CD4-positive, alpha-beta memory T cell (primary cell): ENCODE results near the gene FGFBP2. TPM values are rescaled to one million over a fixed set of nuclear protein-coding genes. Genes with fewer than 3 reads are reported as not detected.
"Not testable (repeated sequence)": the region's sequence is repeated elsewhere in the genome, so short reads cannot be mapped to it uniquely, and the experiment has no call there.

ENCODE experiments used
- CTCF ChIA-PET: fragments of 350-600 bp; sonication (Branson Sonifier 250); formaldehyde crosslinking; loops from one replicate; lab custom pipeline; 2021; ENCODE audit warnings: inconsistent platforms; ENCODE audit not compliant: partially characterized antibody; lab: Charles Lee
- POLR2A ChIA-PET: fragments of 350-600 bp; sonication (Branson Sonifier 250); formaldehyde crosslinking; loops from one replicate; lab custom pipeline; 2021; ENCODE audit not compliant: partially characterized antibody; lab: Charles Lee
- DNase-seq, 5 donors: peaks; one replicate each; pipeline versions ENCODE4 v3.0.0 to v3.0.0-alpha.2; 2020 to 2022; ENCODE audit warnings: mixed read lengths in 1 of 5
- H3K27ac ChIP-seq: one replicate; pipeline ENCODE4 v1.7.0; 2013; ENCODE audit warnings: low read depth, low read length
- H3K27me3 ChIP-seq: 2 replicates; pipeline ENCODE4 v1.7.0; 2013; ENCODE audit warnings: mild to moderate bottlenecking, low read length, moderate library complexity; ENCODE audit not compliant: insufficient read depth
- H3K36me3 ChIP-seq: 2 replicates; pipeline ENCODE4 v1.7.0; 2013; ENCODE audit warnings: mild to moderate bottlenecking, low read length, moderate library complexity; ENCODE audit not compliant: insufficient read depth
- H3K4me1 ChIP-seq: 2 replicates; pipeline ENCODE4 v1.7.0; 2013; ENCODE audit warnings: mild to moderate bottlenecking, low read length, moderate library complexity; ENCODE audit not compliant: insufficient read depth
- H3K4me3 ChIP-seq, 2 donors: one replicate each; pipeline ENCODE4 v1.7.0; 2013; ENCODE audit warnings: low read length in 2 of 2, mild to moderate bottlenecking in 1 of 2
- H3K9me3 ChIP-seq, 2 donors: one replicate each; pipeline ENCODE4 v1.7.0; 2013; ENCODE audit warnings: low read length in 2 of 2, control low read depth in 1 of 2; ENCODE audit not compliant: control insufficient read depth in 1 of 2
- H3K27ac Mint-ChIP-seq, 7 donors: one replicate each; pipeline ENCODE4 v1.8.0; 2020 to 2021; ENCODE audit warnings: mixed read lengths in 7 of 7, mild to moderate bottlenecking in 6 of 7, inconsistent platforms in 3 of 7, moderate library complexity in 3 of 7
- H3K27me3 Mint-ChIP-seq, 2 donors: one replicate each; pipeline ENCODE4 v1.8.0; 2020 to 2021; ENCODE audit warnings: mixed read lengths in 2 of 2
- H3K36me3 Mint-ChIP-seq, 2 donors: one replicate each; pipeline ENCODE4 v1.8.0; 2020 to 2021; ENCODE audit warnings: mixed read lengths in 2 of 2, inconsistent platforms in 1 of 2, mild to moderate bottlenecking in 1 of 2
- H3K4me1 Mint-ChIP-seq, 4 donors: one replicate each; pipeline ENCODE4 v1.8.0; 2020 to 2021; ENCODE audit warnings: mixed read lengths in 4 of 4, mild to moderate bottlenecking in 1 of 4
- H3K4me3 Mint-ChIP-seq, 8 donors: one replicate each; pipeline ENCODE4 v1.8.0; 2020 to 2021; ENCODE audit warnings: mixed read lengths in 8 of 8, mild to moderate bottlenecking in 7 of 8, moderate library complexity in 6 of 8, inconsistent platforms in 3 of 8
- H3K9me3 Mint-ChIP-seq, 8 donors: one replicate each; pipeline ENCODE4 v1.8.0; 2020 to 2021; ENCODE audit warnings: mixed read lengths in 8 of 8, mild to moderate bottlenecking in 5 of 8, inconsistent platforms in 3 of 8, moderate library complexity in 1 of 8
- intact Hi-C: fragments of 100-400 bp; cut with micrococcal nuclease; formaldehyde crosslinking; loops from one replicate; pipeline ENCODE4 v1.15.1; 2023
- polyA plus RNA-seq, 2 donors: library from polyadenylated mRNA; unstranded; fragments of 300-500 nt; fragmentation: Illumina TruSeq; gene quantifications; one replicate each; pipeline ENCODE4 v1.2.3, GENCODE V29; 2021
- total RNA-seq, 2 experiments: library from RNA; stranded (reverse); gene quantifications; one replicate each; pipeline ENCODE4 v1.2.3, GENCODE V29; 2021

FGFBP2 gene
- total and polyA plus RNA-seq, 4 experiments from 2014 or later, result 0.22 to 0.38 TPM; not detected in 2

GRCh38 chr4:15917297-15917696, 45.7 kb downstream of the FGFBP2 start:
- intact Hi-C loops, result no loop called here
- CTCF ChIA-PET, result no interaction called here

GRCh38 chr4:15916358-15916757, 46.6 kb downstream of the FGFBP2 start:
- CTCF ChIA-PET, H3K27ac ChIP-seq, H3K4me3 Mint-ChIP-seq, H3K27ac Mint-ChIP-seq, DNase-seq, H3K27me3 ChIP-seq, H3K9me3 Mint-ChIP-seq, intact Hi-C loops, H3K9me3 ChIP-seq, H3K36me3 ChIP-seq, H3K36me3 Mint-ChIP-seq, POLR2A ChIA-PET, H3K4me1 ChIP-seq, H3K4me3 ChIP-seq, H3K4me1 Mint-ChIP-seq: not testable (repeated sequence)
- peaks cover 11 to 12% of the 10 kb centered on the region in 2 donors for H3K27me3 Mint-ChIP-seq

More at GRCh38 chr4:15917297-15917696, 45.7 kb downstream of the FGFBP2 start:
- Histone ChIP-seq H3K9me3 (no peaks in the 10 kb centered on the region), H3K36me3 (no peaks in the 10 kb centered on the region), H3K27me3 (no peaks in the 10 kb centered on the region), H3K4me3 (no peak overlapping the region), H3K27ac (no peak overlapping the region), H3K4me1 (no peaks in the 10 kb centered on the region)
- Mint-ChIP-seq H3K9me3 (peaks cover 0 to 6% (median 2%) of the 10 kb centered on the region in 8 donors), H3K4me3 (no peak overlapping the region), H3K4me1 (no peaks in the 10 kb centered on the region), H3K27ac (no peak overlapping the region), H3K36me3 (no peaks in the 10 kb centered on the region), H3K27me3 (peaks cover 9 to 11% of the 10 kb centered on the region in 2 donors)
- DNase-seq, result no peak
- POLR2A ChIA-PET, result no interaction called here

- Histone ChIP-seq H3K9me3 (no peaks in the 10 kb centered on the region), H3K27ac (no peak overlapping the region), H3K27me3 (no peaks in the 10 kb centered on the region), H3K4me3 (no peak overlapping the region), H3K4me1 (no peaks in the 10 kb centered on the region), H3K36me3 (no peaks in the 10 kb centered on the region)
- Mint-ChIP-seq H3K4me1 (no peaks in the 10 kb centered on the region), H3K4me3 (no peak overlapping the region), H3K36me3 (no peaks in the 10 kb centered on the region), H3K9me3 (peaks cover 0 to 6% (median 2%) of the 10 kb centered on the region in 8 donors), H3K27me3 (peaks cover 10 to 21% of the 10 kb centered on the region in 2 donors), H3K27ac (no peak overlapping the region)
- DNase-seq, result no peak
- POLR2A ChIA-PET, result no interaction called here
- intact Hi-C loops, result no loop called here
- CTCF ChIA-PET, result no interaction called here
Measured at GRCh38 chr4:15914736-15915135, 48.2 kb downstream of the FGFBP2 start.

- ChIA-PET CTCF (no interaction called here), POLR2A (no interaction called here)
- intact Hi-C loops, result no loop called here
Measured at GRCh38 chr4:15914291-15914690, 48.7 kb downstream of the FGFBP2 start.

GRCh38 chr4:15913631-15913970, 49.4 kb downstream of the FGFBP2 start:
- H3K27ac ChIP-seq, result no peak overlapping the region
- peaks cover 0 to 6% (median 2%) of the 10 kb centered on the region in 8 donors for H3K9me3 Mint-ChIP-seq
- POLR2A ChIA-PET, result no interaction called here
- no peak for DNase-seq
- H3K9me3 ChIP-seq, result no peaks in the 10 kb centered on the region
- no peaks in the 10 kb centered on the region for H3K36me3 Mint-ChIP-seq
- intact Hi-C loops, result no loop called here
- no peak overlapping the region for H3K27ac Mint-ChIP-seq
- H3K4me3 Mint-ChIP-seq, result no peak overlapping the region
- CTCF ChIA-PET, result interaction anchor here (1.0 kb wide), 1 partner anchor 30 kb away, joined by 4 read pairs; no protein-coding TSS in a partner anchor
- peaks cover 5 to 20% of the 10 kb centered on the region in 2 donors for H3K27me3 Mint-ChIP-seq
- H3K4me1 ChIP-seq, result no peaks in the 10 kb centered on the region
- H3K4me1 Mint-ChIP-seq, result no peaks in the 10 kb centered on the region
- H3K27me3 ChIP-seq, result no peaks in the 10 kb centered on the region
- no peak overlapping the region for H3K4me3 ChIP-seq
- H3K36me3 ChIP-seq, result no peaks in the 10 kb centered on the region

More at GRCh38 chr4:15914291-15914690, 48.7 kb downstream of the FGFBP2 start:
- H3K27me3 Mint-ChIP-seq, result peaks cover 8 to 21% of the 10 kb centered on the region in 2 donors
- Histone ChIP-seq H3K27ac (no peak overlapping the region), H3K4me1 (no peaks in the 10 kb centered on the region), H3K4me3 (no peak overlapping the region), H3K36me3 (no peaks in the 10 kb centered on the region), H3K9me3 (no peaks in the 10 kb centered on the region), H3K27me3 (no peaks in the 10 kb centered on the region)
- H3K36me3 Mint-ChIP-seq, result no peaks in the 10 kb centered on the region
- peaks cover 0 to 6% (median 2%) of the 10 kb centered on the region in 8 donors for H3K9me3 Mint-ChIP-seq
- no peak for DNase-seq
- H3K27ac Mint-ChIP-seq, result no peak overlapping the region
- H3K4me3 Mint-ChIP-seq, result no peak overlapping the region
- H3K4me1 Mint-ChIP-seq, result no peaks in the 10 kb centered on the region

GRCh38 chr4:15912961-15913630, 49.9 kb downstream of the FGFBP2 start:
- Mint-ChIP-seq H3K27ac (no peak overlapping the region), H3K27me3 (peaks cover 5 to 15% of the 10 kb centered on the region in 2 donors), H3K4me3 (no peak overlapping the region), H3K36me3 (no peaks in the 10 kb centered on the region), H3K4me1 (no peaks in the 10 kb centered on the region), H3K9me3 (peaks cover 0 to 6% (median 2%) of the 10 kb centered on the region in 8 donors)
- no peak overlapping the region for H3K27ac ChIP-seq
- CTCF ChIA-PET, result interaction anchor here (0.6 to 1.0 kb wide), 2 partner anchors 30 to 32 kb away, joined by 3 to 4 read pairs; no protein-coding TSS in a partner anchor
- intact Hi-C loops, result no loop called here
- no peak overlapping the region for H3K4me3 ChIP-seq
- no peaks in the 10 kb centered on the region for H3K36me3 ChIP-seq
- H3K4me1 ChIP-seq, result no peaks in the 10 kb centered on the region
- no peaks in the 10 kb centered on the region for H3K27me3 ChIP-seq
- POLR2A ChIA-PET, result no interaction called here
- no peak for DNase-seq
- no peaks in the 10 kb centered on the region for H3K9me3 ChIP-seq

- DNase-seq, result no peak
- Mint-ChIP-seq H3K27me3 (peaks cover 7 to 15% of the 10 kb centered on the region in 2 donors), H3K27ac (no peak overlapping the region), H3K4me3 (no peak overlapping the region), H3K4me1 (no peaks in the 10 kb centered on the region), H3K36me3 (no peaks in the 10 kb centered on the region), H3K9me3 (peaks cover 0 to 6% (median 2%) of the 10 kb centered on the region in 8 donors)
- Histone ChIP-seq H3K36me3 (no peaks in the 10 kb centered on the region), H3K27ac (no peak overlapping the region), H3K4me3 (no peak overlapping the region), H3K9me3 (no peaks in the 10 kb centered on the region), H3K4me1 (no peaks in the 10 kb centered on the region), H3K27me3 (peaks cover 3% of the 10 kb centered on the region)
- POLR2A ChIA-PET, result no interaction called here
- CTCF ChIA-PET, result interaction anchor here (0.9 kb wide), 1 partner anchor 92 kb away, joined by 3 read pairs; no protein-coding TSS in a partner anchor
- intact Hi-C loops, result no loop called here
Measured at GRCh38 chr4:15912236-15912635, 50.7 kb downstream of the FGFBP2 start.
